ENCODE results near the gene TAPBPL.

DNA sequence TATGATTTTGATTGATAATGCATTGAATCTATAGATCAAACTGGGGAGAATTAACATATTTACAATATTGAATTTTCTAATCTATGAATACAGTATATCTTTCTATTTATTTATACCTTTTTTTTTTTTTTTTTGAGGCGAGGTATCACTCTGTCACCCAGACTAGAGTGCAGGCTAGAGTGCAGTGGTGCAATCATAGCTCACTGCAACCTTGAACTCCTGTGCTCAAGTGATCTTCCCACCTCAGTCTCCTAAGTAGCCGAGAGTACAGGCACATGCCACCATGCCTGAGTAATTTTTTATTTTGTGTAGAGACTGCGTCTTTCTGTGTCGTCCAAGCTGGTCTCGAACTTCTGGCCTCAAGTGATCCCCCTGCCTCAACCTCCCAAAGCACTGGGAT is 47.5 kb upstream of the TAPBPL start:
- TF ChIP-seq POLR2AphosphoS2 (IDR thresholded peaks at IDR 0.05; ENCODE audit: low read depth, low read length) = no peak
- no peak for TF ChIP-seq TAF1 (CRISPR knock-in tag; IDR thresholded peaks at IDR 0.05)
- no peak for TF ChIP-seq CREM (IDR thresholded peaks at IDR 0.05)
- no peak for TF ChIP-seq CREM (CRISPR knock-in tag; IDR thresholded peaks at IDR 0.05)
- TF ChIP-seq, protein P1, sequence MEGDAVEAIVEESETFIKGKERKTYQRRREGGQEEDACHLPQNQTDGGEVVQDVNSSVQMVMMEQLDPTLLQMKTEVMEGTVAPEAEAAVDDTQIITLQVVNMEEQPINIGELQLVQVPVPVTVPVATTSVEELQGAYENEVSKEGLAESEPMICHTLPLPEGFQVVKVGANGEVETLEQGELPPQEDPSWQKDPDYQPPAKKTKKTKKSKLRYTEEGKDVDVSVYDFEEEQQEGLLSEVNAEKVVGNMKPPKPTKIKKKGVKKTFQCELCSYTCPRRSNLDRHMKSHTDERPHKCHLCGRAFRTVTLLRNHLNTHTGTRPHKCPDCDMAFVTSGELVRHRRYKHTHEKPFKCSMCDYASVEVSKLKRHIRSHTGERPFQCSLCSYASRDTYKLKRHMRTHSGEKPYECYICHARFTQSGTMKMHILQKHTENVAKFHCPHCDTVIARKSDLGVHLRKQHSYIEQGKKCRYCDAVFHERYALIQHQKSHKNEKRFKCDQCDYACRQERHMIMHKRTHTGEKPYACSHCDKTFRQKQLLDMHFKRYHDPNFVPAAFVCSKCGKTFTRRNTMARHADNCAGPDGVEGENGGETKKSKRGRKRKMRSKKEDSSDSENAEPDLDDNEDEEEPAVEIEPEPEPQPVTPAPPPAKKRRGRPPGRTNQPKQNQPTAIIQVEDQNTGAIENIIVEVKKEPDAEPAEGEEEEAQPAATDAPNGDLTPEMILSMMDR (CRISPR knock-in tag; IDR thresholded peaks at IDR 0.05) = no peak
- no peak for TF ChIP-seq DMAP1 (CRISPR knock-in tag; IDR thresholded peaks at IDR 0.05)
- no peak for TF ChIP-seq ZNF780A (CRISPR knock-in tag; IDR thresholded peaks at IDR 0.05)
- TF ChIP-seq HDAC2 (CRISPR knock-in tag; IDR thresholded peaks at IDR 0.05) = no peak
- TF ChIP-seq, protein P2, sequence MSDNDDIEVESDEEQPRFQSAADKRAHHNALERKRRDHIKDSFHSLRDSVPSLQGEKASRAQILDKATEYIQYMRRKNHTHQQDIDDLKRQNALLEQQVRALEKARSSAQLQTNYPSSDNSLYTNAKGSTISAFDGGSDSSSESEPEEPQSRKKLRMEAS (IDR thresholded peaks at IDR 0.05) = no peak
- no peak for TF ChIP-seq SCMH1 (CRISPR knock-in tag; IDR thresholded peaks at IDR 0.05; ENCODE audit: borderline replicate concordance)
- TF ChIP-seq SP4 (CRISPR knock-in tag; IDR thresholded peaks at IDR 0.05) = no peak

Data from HepG2 (cell line).